IMR-90 (cell line): Measurements from ENCODE around the gene CNTFR. TPM values are rescaled to one million over a fixed set of nuclear protein-coding genes. Genes with fewer than 3 reads are reported as not detected.

Experiments used
- ATAC-seq: fragments of 200-7000 bp; cut with Tn5 transposase; 2 replicates; pipeline ENCODE4 v1.9.1; 2020; ENCODE audit warnings: low read depth, mild to moderate bottlenecking, moderate library complexity
- BruUV-seq: library from RNA; stranded (reverse); fragments of 400-500 nt; replicated peaks from 2 replicates; lab custom pipeline; 2021; lab: Mats Ljungman, UMichigan
- CTCF ChIA-PET: fragments of 300-600 bp; formaldehyde crosslinking; extraction: SDS; loops from one replicate; lab custom pipeline; 2021; ENCODE audit warnings: antibody characterized with exemption; lab: Yijun Ruan, JAX
- POLR2A ChIA-PET: fragments of 300-600 bp; sonication (Branson Sonifier 250); formaldehyde crosslinking; loops from one replicate; lab custom pipeline; 2022; ENCODE audit warnings: antibody characterized with exemption; ENCODE audit not compliant: unreplicated experiment; lab: Charles Lee
- DNase-seq: peaks from one replicate; pipeline ENCODE4 v3.0.0; 2013
- H2AFZ ChIP-seq: replicated peaks from 2 replicates; pipeline ENCODE3; 2013; ENCODE audit warnings: low read length, mild to moderate bottlenecking; ENCODE audit not compliant: poor library complexity
- H2AK5ac ChIP-seq: 2 replicates; pipeline ENCODE4 v1.6.1; 2013; ENCODE audit warnings: low read depth, low read length, inconsistent platforms
- H2AK9ac ChIP-seq: replicated peaks from 2 replicates; pipeline ENCODE3; 2013; ENCODE audit warnings: mild to moderate bottlenecking, low read depth, low read length, moderate library complexity; ENCODE audit not compliant: poor library complexity
- H2BK120ac ChIP-seq: 2 replicates; pipeline ENCODE4 v1.6.1; 2013; ENCODE audit warnings: low read depth, low read length, inconsistent platforms
- H2BK15ac ChIP-seq: 3 replicates; pipeline ENCODE4 v1.6.1; 2013; ENCODE audit warnings: low read depth, low read length, inconsistent platforms
- H2BK20ac ChIP-seq: 2 replicates; pipeline ENCODE4 v1.6.1; 2013; ENCODE audit warnings: low read depth, mild to moderate bottlenecking, inconsistent platforms, low read length, moderate library complexity
- H2BK5ac ChIP-seq: 2 replicates; pipeline ENCODE4 v1.6.1; 2013; ENCODE audit warnings: mild to moderate bottlenecking, low read depth, low read length, inconsistent platforms; ENCODE audit not compliant: poor library complexity, severe bottlenecking
- H3K14ac ChIP-seq: replicated peaks from 2 replicates; pipeline ENCODE4 v1.6.1; 2013; ENCODE audit warnings: low read depth, low read length, inconsistent platforms
- H3K18ac ChIP-seq: 2 replicates; pipeline ENCODE4 v1.6.1; 2013; ENCODE audit warnings: low read depth, low read length, control low read depth
- H3K23ac ChIP-seq: 2 replicates; pipeline ENCODE4 v1.6.1; 2013; ENCODE audit warnings: low read depth, low read length, inconsistent platforms
- H3K27ac ChIP-seq: 2 replicates; pipeline ENCODE4 v1.5.1; 2013; ENCODE audit warnings: mild to moderate bottlenecking, control low read depth, low read length; ENCODE audit not compliant: insufficient read depth
- H3K27me3 ChIP-seq: 2 replicates; pipeline ENCODE4 v1.6.1; 2013; ENCODE audit warnings: low read length; ENCODE audit not compliant: control insufficient read depth, insufficient read depth
- H3K36me3 ChIP-seq: 2 replicates; pipeline ENCODE4 v1.6.1; 2013; ENCODE audit warnings: low read length, mixed read lengths; ENCODE audit not compliant: control insufficient read depth, insufficient read depth
- H3K4ac ChIP-seq: 2 replicates; pipeline ENCODE4 v1.6.1; 2013; ENCODE audit warnings: low read depth, low read length, inconsistent platforms
- H3K4me1 ChIP-seq: 2 replicates; pipeline ENCODE4 v1.6.1; 2013; ENCODE audit warnings: low read length, mixed read lengths; ENCODE audit not compliant: control insufficient read depth, insufficient read depth
- H3K4me2 ChIP-seq: 2 replicates; pipeline ENCODE4 v1.6.1; 2013; ENCODE audit warnings: low read depth, mild to moderate bottlenecking, control low read depth, low read length, moderate library complexity
- H3K4me3 ChIP-seq: 2 replicates; pipeline ENCODE4 v1.5.1; 2013; ENCODE audit warnings: low read depth, mild to moderate bottlenecking, control low read depth, low read length, moderate library complexity; ENCODE audit not compliant: insufficient read depth
- H3K56ac ChIP-seq: 2 replicates; pipeline ENCODE4 v1.6.1; 2013; ENCODE audit warnings: low read length, inconsistent platforms; ENCODE audit not compliant: insufficient read depth; ENCODE audit errors: extremely low read depth
- H3K79me1 ChIP-seq, 2 experiments: 2 replicates each; pipeline ENCODE4 v1.6.1; 2013; ENCODE audit warnings: low read length in 2 of 2, inconsistent platforms in 1 of 2, low read depth in 1 of 2
- H3K9ac ChIP-seq: 2 replicates; pipeline ENCODE4 v1.6.1; 2013; ENCODE audit warnings: low read depth, low read length, control low read depth
- H3K9me1 ChIP-seq: 2 replicates; pipeline ENCODE4 v1.6.1; 2013; ENCODE audit warnings: low read length, inconsistent platforms; ENCODE audit not compliant: insufficient read depth
- H3K9me3 ChIP-seq: 2 replicates; pipeline ENCODE4 v1.6.1; 2013; ENCODE audit warnings: low read length; ENCODE audit not compliant: control insufficient read depth, insufficient read depth
- H4K20me1 ChIP-seq: 2 replicates; pipeline ENCODE4 v1.6.1; 2013; ENCODE audit warnings: low read length, inconsistent platforms; ENCODE audit not compliant: insufficient read depth
- H4K5ac ChIP-seq: 2 replicates; pipeline ENCODE4 v1.6.1; 2013; ENCODE audit warnings: mild to moderate bottlenecking, low read depth, low read length, control low read depth
- H4K8ac ChIP-seq, 2 experiments: 2 replicates each; pipeline ENCODE4 v1.6.1; 2013; ENCODE audit warnings: low read depth in 2 of 2, low read length in 2 of 2, control low read depth in 1 of 2, inconsistent platforms in 1 of 2
- H4K91ac ChIP-seq: 2 replicates; pipeline ENCODE4 v1.6.1; 2013; ENCODE audit warnings: low read depth, low read length, inconsistent platforms; ENCODE audit not compliant: insufficient read depth
- BHLHE40 ChIP-seq: fragments of 150-350 bp; IDR thresholded peaks from 2 replicates; pipeline ENCODE4 v1.6.1; 2016; ENCODE audit warnings: mild to moderate bottlenecking, low read depth, low read length
- CEBPB ChIP-seq: IDR thresholded peaks from 2 replicates; pipeline ENCODE4 v1.6.1; 2012; ENCODE audit warnings: low read depth, low read length, improper control_type of control experiment
- CHD1 ChIP-seq: IDR thresholded peaks from 2 replicates; pipeline ENCODE4 v1.6.1; 2012; ENCODE audit warnings: low read depth, low read length, improper control_type of control experiment
- CTCF ChIP-seq: conservative IDR thresholded peaks from 2 replicates; pipeline ENCODE4 v1.5.1; 2012; ENCODE audit warnings: mild to moderate bottlenecking, low read depth, low read length, improper control_type of control experiment
- FOS ChIP-seq: fragments of 150-350 bp; IDR thresholded peaks from 2 replicates; pipeline ENCODE4 v1.6.1; 2016; ENCODE audit warnings: low read depth, low read length
- MAFK ChIP-seq: IDR thresholded peaks from 2 replicates; pipeline ENCODE4 v1.6.1; 2012; ENCODE audit warnings: low read depth, low read length, improper control_type of control experiment
- MAZ ChIP-seq: IDR thresholded peaks from 2 replicates; pipeline ENCODE4 v1.6.1; 2012; ENCODE audit warnings: low read depth, mild to moderate bottlenecking, low read length, improper control_type of control experiment, moderate library complexity, borderline replicate concordance
- MXI1 ChIP-seq: IDR thresholded peaks from 2 replicates; pipeline ENCODE4 v1.6.1; 2012; ENCODE audit warnings: low read depth, mild to moderate bottlenecking, low read length, moderate library complexity, borderline replicate concordance
- POLR2A ChIP-seq: IDR thresholded peaks from 2 replicates; pipeline ENCODE4 v1.6.1; 2012; ENCODE audit warnings: mild to moderate bottlenecking, low read depth, low read length
- RAD21 ChIP-seq: IDR thresholded peaks from 2 replicates; pipeline ENCODE4 v1.6.1; 2012; ENCODE audit warnings: low read length, improper control_type of control experiment
- RCOR1 ChIP-seq: IDR thresholded peaks from 2 replicates; pipeline ENCODE4 v1.6.1; 2012; ENCODE audit warnings: mild to moderate bottlenecking, low read length, improper control_type of control experiment; ENCODE audit not compliant: insufficient replicate concordance
- RFX5 ChIP-seq: IDR thresholded peaks from 2 replicates; pipeline ENCODE4 v1.8.0; 2012; ENCODE audit warnings: low read depth, mild to moderate bottlenecking, low read length, moderate library complexity
- SMC3 ChIP-seq: fragments of 150-350 bp; IDR thresholded peaks from 2 replicates; pipeline ENCODE4 v1.6.1; 2016; ENCODE audit warnings: low read depth, mild to moderate bottlenecking, antibody characterized with exemption, low read length, moderate library complexity
- WGBS, 2 experiments: methylation state at CpG; one replicate each; pipeline versions ENCODE4 v1.1.5 to v1.1.7; 2013; ENCODE audit warnings: missing lambda C conversion rate in 2 of 2; ENCODE audit not compliant: insufficient read length in 1 of 2; ENCODE audit errors: extremely low coverage in 2 of 2; 5-methylcytosine and 5-hydroxymethylcytosine counted together
- dilution Hi-C: fragments of 300-500 bp; cut with HindIII; formaldehyde crosslinking; loops from one replicate; pipeline ENCODE4 v1.14.3; 2018; ENCODE audit warnings: low sequenced_read_pairs; ENCODE audit not compliant: unreplicated experiment
- in situ Hi-C: fragments of 300-500 bp; cut with MboI; formaldehyde crosslinking; loops from 3 replicates; pipeline ENCODE4 v1.14.3; 2019; ENCODE audit warnings: low sequenced_read_pairs, inconsistent platforms, mixed read lengths
- intact Hi-C: fragments of 100-400 bp; cut with micrococcal nuclease; formaldehyde crosslinking; loops from 2 replicates; pipeline ENCODE4 v1.10.0; 2022
- polyA plus RNA-seq, 3 experiments: library from polyadenylated mRNA; depleted of rRNA; stranded (reverse); fragments of >200 nt; gene quantifications; 2 replicates each; pipeline ENCODE4 v1.2.3, GENCODE V29; 2012; ENCODE audit warnings: low replicate concordance in 1 of 3
- total RNA-seq: library from RNA; depleted of rRNA; stranded (reverse); fragments of >200 nt; gene quantifications from 2 replicates; pipeline ENCODE4 v1.2.3, GENCODE V29; 2012
- TF ChIP-seq, protein P1 (sequence below): fragments of 150-350 bp; IDR thresholded peaks from 2 replicates; pipeline ENCODE4 v1.6.1; 2017; ENCODE audit warnings: mild to moderate bottlenecking, antibody characterized with exemption, low read length, low read depth

CNTFR gene
- total and polyA plus RNA-seq, 2 of the 4 experiments (the other 2 are of a cell fraction) = not detected

- 60% methylated on average over 1 of the region's 2 CpGs; no CpG with 5 or more reads in 1 of the 2 experiments for WGBS, 2 experiments
- Histone ChIP-seq H3K36me3 (peaks cover 3% of the 10 kb centered on the region; the same call in 1 of the 2 replicates), H3K18ac (no peak overlapping the region), H4K8ac (no peak overlapping the region), H3K23ac (no peak overlapping the region), H3K56ac (no peak overlapping the region), H4K20me1 (peaks cover 5% of the 10 kb centered on the region; the same call in 1 of the 2 replicates), H3K4me3 (no peak overlapping the region), H3K9me3 (no peaks in the 10 kb centered on the region), H3K4me2 (no peak overlapping the region), H3K4ac (no peak overlapping the region), H3K79me1 (peaks cover 8 to 15% of the 10 kb centered on the region in 2 experiments; a peak in 3 of 4 replicates), H3K4me1 (peaks cover 6% of the 10 kb centered on the region; the same call in 1 of the 2 replicates), H2BK15ac (no peak overlapping the region), H2AK9ac (peak overlapping the region; percentile 37), H4K5ac (no peak overlapping the region), H3K27ac (no peak overlapping the region), H3K14ac (no peak overlapping the region), H2BK5ac (no peak overlapping the region), H3K9me1 (peaks cover 12% of the 10 kb centered on the region), H2AFZ (no peak overlapping the region), H4K91ac (no peak overlapping the region), H2BK20ac (no peak overlapping the region), H3K9ac (no peak overlapping the region), H3K27me3 (peaks cover 24% of the 10 kb centered on the region), H2AK5ac (no peak overlapping the region), H2BK120ac (no peak overlapping the region)
- ATAC-seq (no peak), DNase-seq (no peak)
- BruUV-seq = no TSS peak
- intact Hi-C loops (no loop called here), dilution Hi-C loops (no loop called here), in situ Hi-C loops (loop anchor here (10.0 kb wide), 1 partner anchor 173 kb away; no protein-coding TSS in a partner anchor)
- ChIA-PET CTCF (no interaction called here), POLR2A (no interaction called here)
- TF ChIP-seq MAFK (no peak), MXI1 (no peak), CEBPB (no peak), RFX5 (no peak), SMC3 (no peak), CTCF (no peak), FOS (no peak), RAD21 (no peak), RCOR1 (no peak), POLR2A (no peak), CHD1 (no peak), BHLHE40 (no peak), MAZ (no peak)
- TF ChIP-seq, protein P1, sequence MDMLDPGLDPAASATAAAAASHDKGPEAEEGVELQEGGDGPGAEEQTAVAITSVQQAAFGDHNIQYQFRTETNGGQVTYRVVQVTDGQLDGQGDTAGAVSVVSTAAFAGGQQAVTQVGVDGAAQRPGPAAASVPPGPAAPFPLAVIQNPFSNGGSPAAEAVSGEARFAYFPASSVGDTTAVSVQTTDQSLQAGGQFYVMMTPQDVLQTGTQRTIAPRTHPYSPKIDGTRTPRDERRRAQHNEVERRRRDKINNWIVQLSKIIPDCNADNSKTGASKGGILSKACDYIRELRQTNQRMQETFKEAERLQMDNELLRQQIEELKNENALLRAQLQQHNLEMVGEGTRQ = no peak
These were observed 17.8 kb upstream of the CNTFR start for GRCh38 chr9:34607331-34607730.
